IMR-90 (cell line): ENCODE data around the gene ASH1L. TPM values are rescaled to one million over a fixed set of nuclear protein-coding genes. Genes with fewer than 3 reads are reported as not detected.

Source experiments
- ATAC-seq: fragments of 200-7000 bp; cut with Tn5 transposase; 2 replicates; pipeline ENCODE4 v1.9.1; 2020; ENCODE audit warnings: low read depth, mild to moderate bottlenecking, moderate library complexity
- BruUV-seq: library from RNA; stranded (reverse); fragments of 400-500 nt; replicated peaks from 2 replicates; lab custom pipeline; 2021; lab: Mats Ljungman, UMichigan
- CTCF ChIA-PET: fragments of 300-600 bp; formaldehyde crosslinking; extraction: SDS; loops from one replicate; lab custom pipeline; 2021; ENCODE audit warnings: antibody characterized with exemption; lab: Yijun Ruan, JAX
- POLR2A ChIA-PET: fragments of 300-600 bp; sonication (Branson Sonifier 250); formaldehyde crosslinking; loops from one replicate; lab custom pipeline; 2022; ENCODE audit warnings: antibody characterized with exemption; ENCODE audit not compliant: unreplicated experiment; lab: Charles Lee
- DNase-seq: peaks from one replicate; pipeline ENCODE4 v3.0.0; 2013
- H2AFZ ChIP-seq: replicated peaks from 2 replicates; pipeline ENCODE3; 2013; ENCODE audit warnings: low read length, mild to moderate bottlenecking; ENCODE audit not compliant: poor library complexity
- H2AK5ac ChIP-seq: 2 replicates; pipeline ENCODE4 v1.6.1; 2013; ENCODE audit warnings: low read depth, low read length, inconsistent platforms
- H2AK9ac ChIP-seq: replicated peaks from 2 replicates; pipeline ENCODE3; 2013; ENCODE audit warnings: mild to moderate bottlenecking, low read depth, low read length, moderate library complexity; ENCODE audit not compliant: poor library complexity
- H2BK120ac ChIP-seq: 2 replicates; pipeline ENCODE4 v1.6.1; 2013; ENCODE audit warnings: low read depth, low read length, inconsistent platforms
- H2BK15ac ChIP-seq: 3 replicates; pipeline ENCODE4 v1.6.1; 2013; ENCODE audit warnings: low read depth, low read length, inconsistent platforms
- H2BK20ac ChIP-seq: 2 replicates; pipeline ENCODE4 v1.6.1; 2013; ENCODE audit warnings: low read depth, mild to moderate bottlenecking, inconsistent platforms, low read length, moderate library complexity
- H2BK5ac ChIP-seq: 2 replicates; pipeline ENCODE4 v1.6.1; 2013; ENCODE audit warnings: mild to moderate bottlenecking, low read depth, low read length, inconsistent platforms; ENCODE audit not compliant: poor library complexity, severe bottlenecking
- H3K14ac ChIP-seq: replicated peaks from 2 replicates; pipeline ENCODE4 v1.6.1; 2013; ENCODE audit warnings: low read depth, low read length, inconsistent platforms
- H3K18ac ChIP-seq: 2 replicates; pipeline ENCODE4 v1.6.1; 2013; ENCODE audit warnings: low read depth, low read length, control low read depth
- H3K23ac ChIP-seq: 2 replicates; pipeline ENCODE4 v1.6.1; 2013; ENCODE audit warnings: low read depth, low read length, inconsistent platforms
- H3K27ac ChIP-seq: 2 replicates; pipeline ENCODE4 v1.5.1; 2013; ENCODE audit warnings: mild to moderate bottlenecking, control low read depth, low read length; ENCODE audit not compliant: insufficient read depth
- H3K27me3 ChIP-seq: 2 replicates; pipeline ENCODE4 v1.6.1; 2013; ENCODE audit warnings: low read length; ENCODE audit not compliant: control insufficient read depth, insufficient read depth
- H3K36me3 ChIP-seq: 2 replicates; pipeline ENCODE4 v1.6.1; 2013; ENCODE audit warnings: low read length, mixed read lengths; ENCODE audit not compliant: control insufficient read depth, insufficient read depth
- H3K4ac ChIP-seq: 2 replicates; pipeline ENCODE4 v1.6.1; 2013; ENCODE audit warnings: low read depth, low read length, inconsistent platforms
- H3K4me1 ChIP-seq: 2 replicates; pipeline ENCODE4 v1.6.1; 2013; ENCODE audit warnings: low read length, mixed read lengths; ENCODE audit not compliant: control insufficient read depth, insufficient read depth
- H3K4me2 ChIP-seq: 2 replicates; pipeline ENCODE4 v1.6.1; 2013; ENCODE audit warnings: low read depth, mild to moderate bottlenecking, control low read depth, low read length, moderate library complexity
- H3K4me3 ChIP-seq: 2 replicates; pipeline ENCODE4 v1.5.1; 2013; ENCODE audit warnings: low read depth, mild to moderate bottlenecking, control low read depth, low read length, moderate library complexity; ENCODE audit not compliant: insufficient read depth
- H3K56ac ChIP-seq: 2 replicates; pipeline ENCODE4 v1.6.1; 2013; ENCODE audit warnings: low read length, inconsistent platforms; ENCODE audit not compliant: insufficient read depth; ENCODE audit errors: extremely low read depth
- H3K79me1 ChIP-seq, 2 experiments: 2 replicates each; pipeline ENCODE4 v1.6.1; 2013; ENCODE audit warnings: low read length in 2 of 2, inconsistent platforms in 1 of 2, low read depth in 1 of 2
- H3K9ac ChIP-seq: 2 replicates; pipeline ENCODE4 v1.6.1; 2013; ENCODE audit warnings: low read depth, low read length, control low read depth
- H3K9me1 ChIP-seq: 2 replicates; pipeline ENCODE4 v1.6.1; 2013; ENCODE audit warnings: low read length, inconsistent platforms; ENCODE audit not compliant: insufficient read depth
- H3K9me3 ChIP-seq: 2 replicates; pipeline ENCODE4 v1.6.1; 2013; ENCODE audit warnings: low read length; ENCODE audit not compliant: control insufficient read depth, insufficient read depth
- H4K20me1 ChIP-seq: 2 replicates; pipeline ENCODE4 v1.6.1; 2013; ENCODE audit warnings: low read length, inconsistent platforms; ENCODE audit not compliant: insufficient read depth
- H4K5ac ChIP-seq: 2 replicates; pipeline ENCODE4 v1.6.1; 2013; ENCODE audit warnings: mild to moderate bottlenecking, low read depth, low read length, control low read depth
- H4K8ac ChIP-seq, 2 experiments: 2 replicates each; pipeline ENCODE4 v1.6.1; 2013; ENCODE audit warnings: low read depth in 2 of 2, low read length in 2 of 2, control low read depth in 1 of 2, inconsistent platforms in 1 of 2
- H4K91ac ChIP-seq: 2 replicates; pipeline ENCODE4 v1.6.1; 2013; ENCODE audit warnings: low read depth, low read length, inconsistent platforms; ENCODE audit not compliant: insufficient read depth
- BHLHE40 ChIP-seq: fragments of 150-350 bp; IDR thresholded peaks from 2 replicates; pipeline ENCODE4 v1.6.1; 2016; ENCODE audit warnings: mild to moderate bottlenecking, low read depth, low read length
- CEBPB ChIP-seq: IDR thresholded peaks from 2 replicates; pipeline ENCODE4 v1.6.1; 2012; ENCODE audit warnings: low read depth, low read length, improper control_type of control experiment
- CHD1 ChIP-seq: IDR thresholded peaks from 2 replicates; pipeline ENCODE4 v1.6.1; 2012; ENCODE audit warnings: low read depth, low read length, improper control_type of control experiment
- CTCF ChIP-seq: conservative IDR thresholded peaks from 2 replicates; pipeline ENCODE4 v1.5.1; 2012; ENCODE audit warnings: mild to moderate bottlenecking, low read depth, low read length, improper control_type of control experiment
- ELK1 ChIP-seq: fragments of 150-350 bp; IDR thresholded peaks from 2 replicates; pipeline ENCODE4 v1.6.1; 2016; ENCODE audit warnings: low read depth, mild to moderate bottlenecking, low read length, moderate library complexity, borderline replicate concordance
- FOS ChIP-seq: fragments of 150-350 bp; IDR thresholded peaks from 2 replicates; pipeline ENCODE4 v1.6.1; 2016; ENCODE audit warnings: low read depth, low read length
- MAFK ChIP-seq: IDR thresholded peaks from 2 replicates; pipeline ENCODE4 v1.6.1; 2012; ENCODE audit warnings: low read depth, low read length, improper control_type of control experiment
- MAZ ChIP-seq: IDR thresholded peaks from 2 replicates; pipeline ENCODE4 v1.6.1; 2012; ENCODE audit warnings: low read depth, mild to moderate bottlenecking, low read length, improper control_type of control experiment, moderate library complexity, borderline replicate concordance
- MXI1 ChIP-seq: IDR thresholded peaks from 2 replicates; pipeline ENCODE4 v1.6.1; 2012; ENCODE audit warnings: low read depth, mild to moderate bottlenecking, low read length, moderate library complexity, borderline replicate concordance
- NFE2L2 ChIP-seq: fragments of 150-350 bp; IDR thresholded peaks from 2 replicates; pipeline ENCODE4 v1.6.1; 2016; ENCODE audit warnings: low read depth, mild to moderate bottlenecking, low read length
- POLR2A ChIP-seq: IDR thresholded peaks from 2 replicates; pipeline ENCODE4 v1.6.1; 2012; ENCODE audit warnings: mild to moderate bottlenecking, low read depth, low read length
- RCOR1 ChIP-seq: IDR thresholded peaks from 2 replicates; pipeline ENCODE4 v1.6.1; 2012; ENCODE audit warnings: mild to moderate bottlenecking, low read length, improper control_type of control experiment; ENCODE audit not compliant: insufficient replicate concordance
- RFX5 ChIP-seq: IDR thresholded peaks from 2 replicates; pipeline ENCODE4 v1.8.0; 2012; ENCODE audit warnings: low read depth, mild to moderate bottlenecking, low read length, moderate library complexity
- USF2 ChIP-seq: fragments of 150-350 bp; IDR thresholded peaks from 2 replicates; pipeline ENCODE4 v1.6.1; 2017; ENCODE audit warnings: mild to moderate bottlenecking, antibody characterized with exemption, low read length, low read depth
- WGBS, 2 experiments: methylation state at CpG; one replicate each; pipeline versions ENCODE4 v1.1.5 to v1.1.7; 2013; ENCODE audit warnings: missing lambda C conversion rate in 2 of 2; ENCODE audit not compliant: insufficient read length in 1 of 2; ENCODE audit errors: extremely low coverage in 2 of 2; 5-methylcytosine and 5-hydroxymethylcytosine counted together
- dilution Hi-C: fragments of 300-500 bp; cut with HindIII; formaldehyde crosslinking; loops from one replicate; pipeline ENCODE4 v1.14.3; 2018; ENCODE audit warnings: low sequenced_read_pairs; ENCODE audit not compliant: unreplicated experiment
- in situ Hi-C: fragments of 300-500 bp; cut with MboI; formaldehyde crosslinking; loops from 3 replicates; pipeline ENCODE4 v1.14.3; 2019; ENCODE audit warnings: low sequenced_read_pairs, inconsistent platforms, mixed read lengths
- intact Hi-C: fragments of 100-400 bp; cut with micrococcal nuclease; formaldehyde crosslinking; loops from 2 replicates; pipeline ENCODE4 v1.10.0; 2022
- polyA plus RNA-seq, 3 experiments: library from polyadenylated mRNA; depleted of rRNA; stranded (reverse); fragments of >200 nt; gene quantifications; 2 replicates each; pipeline ENCODE4 v1.2.3, GENCODE V29; 2012; ENCODE audit warnings: low replicate concordance in 1 of 3
- total RNA-seq: library from RNA; depleted of rRNA; stranded (reverse); fragments of >200 nt; gene quantifications from 2 replicates; pipeline ENCODE4 v1.2.3, GENCODE V29; 2012

The ASH1L gene
- total and polyA plus RNA-seq, 2 of the 4 experiments (the other 2 are of a cell fraction), result 13.7 to 18.5 TPM

- Histone ChIP-seq H3K4me1 (no peaks in the 10 kb centered on the region), H4K8ac (no peak overlapping the region), H3K36me3 (no peaks in the 10 kb centered on the region), H2BK20ac (no peak overlapping the region), H4K20me1 (no peaks in the 10 kb centered on the region), H3K18ac (no peak overlapping the region), H2AK9ac (no peak overlapping the region), H3K4me2 (no peak overlapping the region), H3K23ac (no peak overlapping the region), H3K4me3 (no peak overlapping the region), H3K9ac (no peak overlapping the region), H2AFZ (no peak overlapping the region), H3K79me1 (no peaks in the 10 kb centered on the region), H3K27ac (no peak overlapping the region), H4K91ac (no peak overlapping the region), H3K4ac (no peak overlapping the region), H3K9me1 (0 out of 2 replicates have a peak, but pooled peaks cover 3% of the 10 kb centered on the region), H3K56ac (no peak overlapping the region), H2AK5ac (no peak overlapping the region), H3K27me3 (peaks cover 15% of the 10 kb centered on the region), H3K9me3 (no peaks in the 10 kb centered on the region), H4K5ac (no peak overlapping the region), H2BK120ac (no peak overlapping the region), H2BK5ac (no peak overlapping the region), H3K14ac (no peak overlapping the region), H2BK15ac (no peak overlapping the region)
- no peak for TF ChIP-seq NFE2L2
- no peak for TF ChIP-seq FOS
- TF ChIP-seq MAFK, result no peak
- TF ChIP-seq MXI1, result no peak
- TF ChIP-seq BHLHE40, result no peak
- TF ChIP-seq CTCF, result no peak
- no peak for TF ChIP-seq RFX5
- TF ChIP-seq ELK1, result no peak
- no peak for TF ChIP-seq CHD1
- no peak for TF ChIP-seq RCOR1
- TF ChIP-seq CEBPB, result no peak
- TF ChIP-seq USF2, result no peak
- no peak for TF ChIP-seq POLR2A
- no peak for TF ChIP-seq MAZ
- DNase-seq (no peak), ATAC-seq (no peak)
- POLR2A ChIA-PET, result no interaction called here
- BruUV-seq, result no TSS peak
- intact Hi-C loops (no loop called here), in situ Hi-C loops (no loop called here), dilution Hi-C loops (no loop called here)
- WGBS, 2 experiments, result 96% methylated on average over 7 of the region's 21 CpGs; no CpG with 5 or more reads in 1 of the 2 experiments
- CTCF ChIA-PET, result no interaction called here
Observed at GRCh38 chr1:155287987-155288543, 274.5 kb downstream of the ASH1L start.
